Activated naive CD4-positive, alpha-beta T cell (primary cell): ENCODE data around the gene SCN2A.

ENCODE experiments used
- DNase-seq, 4 experiments: peaks; one replicate each; lab custom pipeline; 2025; lab: John Stamatoyannopoulos, UW

The SCN2A gene

DNA sequence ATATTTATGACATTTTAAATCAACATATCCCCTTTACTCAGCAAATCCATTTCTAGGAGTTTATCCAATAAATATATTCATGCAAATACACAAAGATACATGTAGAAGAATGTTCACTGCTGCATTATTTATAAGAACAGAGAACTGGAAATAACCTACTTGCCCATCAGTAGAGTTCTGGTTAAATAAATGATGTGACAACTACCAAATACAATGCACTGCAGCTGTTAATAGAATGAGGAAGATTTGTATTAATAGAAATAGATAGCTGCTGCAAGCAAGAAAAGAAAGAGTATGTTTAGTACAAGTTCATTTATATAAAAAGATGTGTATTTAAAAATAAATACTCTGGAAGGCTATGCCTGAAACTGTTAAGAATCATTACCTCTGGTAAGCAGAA is 181.0 kb downstream of the SCN2A start:
- DNase-seq, result no peak

GRCh38 chr2:165423081-165423480 is 183.9 kb downstream of the SCN2A start:
- DNase-seq, result no peak

DNA sequence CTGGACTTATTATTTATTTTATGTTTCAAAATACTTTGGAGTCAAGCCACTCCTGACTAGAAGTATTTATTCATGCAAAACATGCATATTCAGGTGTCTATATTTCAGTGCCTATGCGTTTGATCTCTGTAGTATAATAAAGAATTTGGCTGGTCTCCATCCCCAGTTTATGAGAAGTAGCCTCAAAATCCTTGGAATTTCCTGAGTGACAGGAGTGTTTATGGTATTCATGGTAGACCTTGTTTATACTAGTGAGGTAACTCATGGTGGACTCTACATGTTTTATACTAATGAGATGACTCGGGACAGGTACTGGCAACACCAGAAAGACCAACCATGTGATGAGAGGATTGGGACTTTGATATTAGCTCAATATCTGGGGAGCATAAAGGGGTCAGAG is 186.3 kb downstream of the SCN2A start:
- DNase-seq, result no peak

DNA sequence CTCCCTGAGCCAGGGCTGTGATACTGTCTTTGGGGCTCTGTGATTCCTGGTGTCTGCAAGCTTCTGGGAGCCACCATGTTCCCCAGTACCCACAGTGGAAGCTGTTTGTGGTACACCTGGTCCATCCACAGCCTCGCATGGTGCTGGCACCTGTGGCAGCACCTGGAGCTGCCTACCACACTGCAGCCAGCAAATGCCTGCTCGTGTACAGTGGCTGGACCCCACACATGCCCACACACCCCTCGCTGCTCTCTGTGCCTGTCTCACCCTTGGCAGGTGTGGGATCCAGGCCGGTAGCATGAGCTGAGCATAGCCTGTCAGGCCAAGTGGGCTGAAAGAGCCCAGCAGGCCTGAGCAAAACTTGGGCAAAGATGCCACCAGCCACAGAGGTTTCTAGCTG is 188.5 kb downstream of the SCN2A start:
- DNase-seq, result no peak

DNA sequence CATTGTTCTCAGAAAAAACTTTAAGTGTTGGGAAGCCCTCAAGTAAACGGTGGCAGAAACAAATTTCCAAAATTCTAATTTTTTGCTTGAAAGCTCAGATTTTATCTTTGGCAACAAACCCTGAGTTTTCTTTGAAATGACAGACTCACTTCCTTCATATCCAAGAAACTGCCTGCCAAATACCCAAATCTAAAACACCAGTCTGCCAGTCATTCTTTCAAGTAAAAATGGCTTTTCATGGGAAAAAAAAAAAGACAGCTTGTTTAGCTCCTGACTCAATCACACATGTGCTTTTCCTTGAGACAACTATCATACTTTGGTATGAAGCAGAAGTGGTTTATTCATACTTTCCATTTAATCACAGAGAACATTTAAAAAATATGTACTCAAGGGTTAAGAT is 189.7 kb downstream of the SCN2A start:
- DNase-seq, result no peak

- no peak for DNase-seq
Observed at GRCh38 chr2:165431014-165431413, 191.8 kb downstream of the SCN2A start.

DNA sequence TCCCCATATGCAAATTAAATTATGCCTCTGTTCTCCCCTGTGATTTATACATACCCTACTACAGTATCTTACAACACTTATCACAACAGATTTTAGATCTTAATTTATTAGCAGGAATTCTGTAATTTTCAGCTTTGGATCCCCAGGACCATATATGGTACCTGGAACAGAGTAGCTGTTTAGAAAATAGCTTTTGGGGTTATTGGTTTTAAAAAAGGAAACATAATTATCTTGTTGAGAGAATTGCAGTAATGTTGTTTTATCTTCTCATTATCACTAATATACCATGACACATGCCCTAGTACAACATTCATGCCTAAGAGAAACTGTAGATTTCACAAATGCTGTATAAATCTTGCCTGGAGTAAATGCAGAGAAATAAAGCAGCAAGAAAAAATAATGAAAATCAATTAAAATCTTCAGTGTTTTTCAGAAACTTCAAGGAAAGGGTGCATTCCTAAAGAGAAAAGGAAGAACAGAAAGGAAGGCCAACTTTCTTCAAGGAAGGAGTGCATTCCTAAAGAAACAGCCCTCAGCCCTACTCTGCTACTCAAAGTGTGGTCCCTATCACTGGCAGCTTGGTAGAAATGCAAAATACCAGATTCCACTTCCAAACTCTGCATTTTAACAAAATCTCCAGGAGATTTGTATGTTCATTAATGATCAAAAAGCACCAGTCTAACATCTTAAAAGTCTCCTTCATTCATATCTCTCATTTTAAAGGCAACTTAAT is 193.2 kb downstream of the SCN2A start:
- DNase-seq, result no peak

- no peak for DNase-seq
Observed at GRCh38 chr2:165434865-165435496, 195.8 kb downstream of the SCN2A start.

DNA sequence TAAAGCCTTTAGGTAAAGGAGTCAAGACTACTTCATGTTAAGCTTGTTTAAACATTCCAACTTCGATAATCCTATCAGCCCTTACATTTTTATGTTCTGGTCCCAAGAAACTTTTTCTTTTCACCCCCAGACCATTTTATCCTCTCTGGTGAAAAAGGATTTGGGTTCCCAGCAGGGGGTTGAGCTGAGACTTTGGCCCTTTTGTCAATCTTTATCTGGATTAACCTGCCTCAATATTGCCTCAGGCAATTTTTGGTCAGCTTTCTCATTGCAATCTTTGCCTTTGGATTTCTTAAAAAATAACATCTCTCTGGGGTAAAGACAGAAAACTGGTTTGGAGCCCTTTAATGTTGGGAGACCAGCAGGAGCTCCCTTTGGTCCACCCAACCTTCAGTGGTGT is 196.4 kb downstream of the SCN2A start:
- no peak for DNase-seq

DNA sequence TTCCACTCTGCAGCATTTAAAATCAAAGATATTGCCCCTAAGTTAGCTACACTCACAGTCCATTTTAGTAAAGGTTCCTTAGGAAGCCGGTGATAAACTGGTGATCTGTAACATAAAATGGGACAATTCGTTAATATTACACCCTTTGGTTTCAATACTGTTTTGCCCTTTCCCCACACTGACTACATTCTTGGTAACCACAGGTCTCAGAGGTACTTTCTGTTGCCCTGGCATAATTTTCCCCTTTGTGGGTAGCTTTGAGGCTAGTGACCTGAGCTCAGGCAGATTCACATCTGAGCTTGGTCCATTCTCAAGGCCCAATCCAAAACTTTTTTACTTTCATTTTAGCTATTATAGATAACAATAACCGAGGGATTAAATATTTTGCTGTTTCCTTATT is 197.3 kb downstream of the SCN2A start:
- no peak for DNase-seq

DNA sequence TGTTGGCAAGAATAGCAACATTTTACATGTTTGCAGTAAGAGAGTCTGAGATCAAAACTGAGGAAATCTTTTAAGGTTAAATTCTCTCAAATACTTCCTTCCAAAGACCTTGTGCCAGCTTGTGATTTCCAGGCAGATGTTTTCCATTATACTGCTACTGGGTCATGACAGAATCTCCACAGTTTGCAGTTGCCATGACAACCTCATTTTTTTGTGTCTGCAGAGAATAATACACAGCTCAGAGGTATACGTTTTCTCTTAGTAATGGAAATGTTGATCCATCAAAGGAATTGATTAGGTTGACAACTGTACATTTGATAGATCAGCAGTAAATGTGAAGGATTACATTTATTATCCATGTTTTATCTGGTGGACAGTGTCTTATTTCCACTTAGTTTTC is 201.2 kb downstream of the SCN2A start:
- no peak for DNase-seq
